Measurements from ENCODE around the gene ZNF223. TPM values are rescaled to one million over a fixed set of nuclear protein-coding genes. Genes with fewer than 3 reads are reported as not detected.

The ZNF223 gene
- total and polyA plus RNA-seq, 9 of the 15 experiments (the other 6 are each of a cell fraction or from before 2014, with no cell fraction given): 0.21 to 1.8 (median 0.71) TPM

DNA sequence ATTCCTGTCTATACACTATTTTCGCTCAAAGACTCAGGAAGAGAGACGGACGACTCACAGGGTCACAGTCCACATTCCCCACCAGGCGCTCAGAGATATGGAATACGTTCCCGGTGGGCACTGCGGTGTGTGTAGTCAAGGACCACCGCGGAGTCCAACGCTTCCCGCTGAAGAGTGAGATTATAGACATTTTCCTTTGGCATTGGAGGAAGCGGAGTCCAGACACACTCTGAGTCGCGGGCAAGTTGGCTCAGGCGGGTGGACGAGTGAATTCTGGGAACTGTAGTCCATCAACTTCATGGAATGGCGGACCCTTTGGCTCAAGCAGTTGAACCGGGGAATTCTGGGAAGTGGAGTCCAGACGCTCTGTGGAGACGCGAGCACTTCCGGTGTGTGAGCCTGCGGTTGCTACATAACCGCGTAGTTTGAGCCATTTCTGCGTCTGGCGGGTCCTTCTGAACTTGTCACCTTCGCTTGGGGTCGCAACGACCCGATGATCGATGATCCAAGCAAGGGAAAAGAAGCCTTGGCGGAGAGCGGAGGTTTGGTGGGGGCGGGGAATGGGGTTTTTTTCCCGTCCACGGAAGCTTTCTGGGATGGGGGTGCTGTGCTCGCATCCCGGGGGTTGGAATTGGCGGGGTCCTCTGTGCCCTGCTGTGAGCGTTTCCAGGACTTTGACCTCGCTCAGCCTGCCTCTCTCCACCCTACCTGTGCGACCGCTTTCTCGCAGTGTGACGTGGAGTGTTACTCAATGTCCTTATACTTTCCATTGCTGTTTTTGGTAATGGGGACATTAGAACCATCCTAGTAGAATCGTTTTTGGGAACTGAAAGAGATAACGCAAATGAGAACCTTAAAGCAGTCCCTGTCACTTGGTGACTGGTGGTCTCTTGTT is 49.0 kb upstream of the ZNF223 start, which contains the start of gene ZNF230 (continued):
- TF ChIP-seq EZH2 (IDR thresholded peaks at IDR 0.05; ENCODE audit: borderline replicate concordance, low read depth, low read length) (no peak), MTA2 (IDR thresholded peaks at IDR 0.05; ENCODE audit: low read depth) (no peak), SIRT6 (IDR thresholded peaks at IDR 0.05; ENCODE audit: low read depth, low read length) (no peak), CBFB (CRISPR knock-in tag; IDR thresholded peaks at IDR 0.05) (no peak), ZNF696 (CRISPR knock-in tag; conservative IDR thresholded peaks at IDR 0.05) (no peak), CSDE1 (IDR thresholded peaks at IDR 0.05) (no peak), SP2 (IDR thresholded peaks at IDR 0.05; ENCODE audit: extremely low read depth, low read depth, low read length, poor library complexity, severe bottlenecking) (no peak), RHOXF2B (CRISPR knock-in tag; conservative IDR thresholded peaks at IDR 0.05) (no peak), ATF7 (IDR thresholded peaks at IDR 0.05) (peak; percentile 70)
- TF ChIP-seq, protein P1, sequence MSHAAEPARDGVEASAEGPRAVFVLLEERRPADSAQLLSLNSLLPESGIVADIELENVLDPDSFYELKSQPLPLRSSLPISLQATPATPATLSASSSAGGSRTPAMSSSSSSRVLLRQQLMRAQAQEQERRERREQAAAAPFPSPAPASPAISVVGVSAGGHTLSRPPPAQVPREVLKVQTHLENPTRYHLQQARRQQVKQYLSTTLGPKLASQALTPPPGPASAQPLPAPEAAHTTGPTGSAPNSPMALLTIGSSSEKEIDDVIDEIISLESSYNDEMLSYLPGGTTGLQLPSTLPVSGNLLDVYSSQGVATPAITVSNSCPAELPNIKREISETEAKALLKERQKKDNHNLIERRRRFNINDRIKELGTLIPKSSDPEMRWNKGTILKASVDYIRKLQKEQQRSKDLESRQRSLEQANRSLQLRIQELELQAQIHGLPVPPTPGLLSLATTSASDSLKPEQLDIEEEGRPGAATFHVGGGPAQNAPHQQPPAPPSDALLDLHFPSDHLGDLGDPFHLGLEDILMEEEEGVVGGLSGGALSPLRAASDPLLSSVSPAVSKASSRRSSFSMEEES (CRISPR knock-in tag; IDR thresholded peaks at IDR 0.05): no peak
- TF ChIP-seq, protein P2, sequence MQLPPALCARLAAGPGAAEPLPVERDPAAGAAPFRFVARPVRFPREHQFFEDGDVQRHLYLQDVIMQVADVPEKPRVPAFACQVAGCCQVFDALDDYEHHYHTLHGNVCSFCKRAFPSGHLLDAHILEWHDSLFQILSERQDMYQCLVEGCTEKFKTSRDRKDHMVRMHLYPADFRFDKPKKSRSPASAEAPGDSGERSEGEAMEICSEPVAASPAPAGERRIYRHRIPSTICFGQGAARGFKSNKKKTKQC (CRISPR knock-in tag; IDR thresholded peaks at IDR 0.05): no peak
- TF ChIP-seq, protein P3, sequence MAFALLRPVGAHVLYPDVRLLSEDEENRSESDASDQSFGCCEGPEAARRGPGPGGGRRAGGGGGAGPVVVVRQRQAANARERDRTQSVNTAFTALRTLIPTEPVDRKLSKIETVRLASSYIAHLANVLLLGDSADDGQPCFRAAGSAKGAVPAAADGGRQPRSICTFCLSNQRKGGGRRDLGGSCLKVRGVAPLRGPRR (CRISPR knock-in tag; IDR thresholded peaks at IDR 0.05): no peak
- TF ChIP-seq, protein P4, sequence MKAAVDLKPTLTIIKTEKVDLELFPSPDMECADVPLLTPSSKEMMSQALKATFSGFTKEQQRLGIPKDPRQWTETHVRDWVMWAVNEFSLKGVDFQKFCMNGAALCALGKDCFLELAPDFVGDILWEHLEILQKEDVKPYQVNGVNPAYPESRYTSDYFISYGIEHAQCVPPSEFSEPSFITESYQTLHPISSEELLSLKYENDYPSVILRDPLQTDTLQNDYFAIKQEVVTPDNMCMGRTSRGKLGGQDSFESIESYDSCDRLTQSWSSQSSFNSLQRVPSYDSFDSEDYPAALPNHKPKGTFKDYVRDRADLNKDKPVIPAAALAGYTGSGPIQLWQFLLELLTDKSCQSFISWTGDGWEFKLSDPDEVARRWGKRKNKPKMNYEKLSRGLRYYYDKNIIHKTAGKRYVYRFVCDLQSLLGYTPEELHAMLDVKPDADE (conservative IDR thresholded peaks at IDR 0.05; ENCODE audit: control insufficient read depth, low read depth, low read length): peak; percentile 95
- TF ChIP-seq, protein P5, sequence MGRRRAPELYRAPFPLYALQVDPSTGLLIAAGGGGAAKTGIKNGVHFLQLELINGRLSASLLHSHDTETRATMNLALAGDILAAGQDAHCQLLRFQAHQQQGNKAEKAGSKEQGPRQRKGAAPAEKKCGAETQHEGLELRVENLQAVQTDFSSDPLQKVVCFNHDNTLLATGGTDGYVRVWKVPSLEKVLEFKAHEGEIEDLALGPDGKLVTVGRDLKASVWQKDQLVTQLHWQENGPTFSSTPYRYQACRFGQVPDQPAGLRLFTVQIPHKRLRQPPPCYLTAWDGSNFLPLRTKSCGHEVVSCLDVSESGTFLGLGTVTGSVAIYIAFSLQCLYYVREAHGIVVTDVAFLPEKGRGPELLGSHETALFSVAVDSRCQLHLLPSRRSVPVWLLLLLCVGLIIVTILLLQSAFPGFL (CRISPR knock-in tag; IDR thresholded peaks at IDR 0.05): no peak
- TF ChIP-seq, protein P6, sequence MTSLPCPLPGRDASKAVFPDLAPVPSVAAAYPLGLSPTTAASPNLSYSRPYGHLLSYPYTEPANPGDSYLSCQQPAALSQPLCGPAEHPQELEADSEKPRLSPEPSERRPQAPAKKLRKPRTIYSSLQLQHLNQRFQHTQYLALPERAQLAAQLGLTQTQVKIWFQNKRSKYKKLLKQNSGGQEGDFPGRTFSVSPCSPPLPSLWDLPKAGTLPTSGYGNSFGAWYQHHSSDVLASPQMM (CRISPR knock-in tag; IDR thresholded peaks at IDR 0.05): no peak
- TF ChIP-seq, protein P7, sequence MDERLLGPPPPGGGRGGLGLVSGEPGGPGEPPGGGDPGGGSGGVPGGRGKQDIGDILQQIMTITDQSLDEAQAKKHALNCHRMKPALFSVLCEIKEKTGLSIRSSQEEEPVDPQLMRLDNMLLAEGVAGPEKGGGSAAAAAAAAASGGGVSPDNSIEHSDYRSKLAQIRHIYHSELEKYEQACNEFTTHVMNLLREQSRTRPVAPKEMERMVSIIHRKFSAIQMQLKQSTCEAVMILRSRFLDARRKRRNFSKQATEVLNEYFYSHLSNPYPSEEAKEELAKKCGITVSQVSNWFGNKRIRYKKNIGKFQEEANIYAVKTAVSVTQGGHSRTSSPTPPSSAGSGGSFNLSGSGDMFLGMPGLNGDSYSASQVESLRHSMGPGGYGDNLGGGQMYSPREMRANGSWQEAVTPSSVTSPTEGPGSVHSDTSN (CRISPR knock-in tag; IDR thresholded peaks at IDR 0.05; ENCODE audit: low read depth): no peak
- TF ChIP-seq, protein P7 (tag; conservative IDR thresholded peaks at IDR 0.05; ENCODE audit: low read depth): no peak
- TF ChIP-seq, protein P8, sequence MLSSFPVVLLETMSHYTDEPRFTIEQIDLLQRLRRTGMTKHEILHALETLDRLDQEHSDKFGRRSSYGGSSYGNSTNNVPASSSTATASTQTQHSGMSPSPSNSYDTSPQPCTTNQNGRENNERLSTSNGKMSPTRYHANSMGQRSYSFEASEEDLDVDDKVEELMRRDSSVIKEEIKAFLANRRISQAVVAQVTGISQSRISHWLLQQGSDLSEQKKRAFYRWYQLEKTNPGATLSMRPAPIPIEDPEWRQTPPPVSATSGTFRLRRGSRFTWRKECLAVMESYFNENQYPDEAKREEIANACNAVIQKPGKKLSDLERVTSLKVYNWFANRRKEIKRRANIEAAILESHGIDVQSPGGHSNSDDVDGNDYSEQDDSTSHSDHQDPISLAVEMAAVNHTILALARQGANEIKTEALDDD (IDR thresholded peaks at IDR 0.05): no peak
